ENCODE data around the gene KDM2B.
"Not testable (repeated sequence)": the region's sequence is repeated elsewhere in the genome, so short reads cannot be mapped to it uniquely, and the experiment has no call there.

KDM2B gene

GRCh38 chr12:121424624-121424975, 156.2 kb downstream of the KDM2B start:
- FAIRE-seq: no peak

GRCh38 chr12:121423682-121424623, 156.9 kb downstream of the KDM2B start:
- FAIRE-seq: no peak

DNA sequence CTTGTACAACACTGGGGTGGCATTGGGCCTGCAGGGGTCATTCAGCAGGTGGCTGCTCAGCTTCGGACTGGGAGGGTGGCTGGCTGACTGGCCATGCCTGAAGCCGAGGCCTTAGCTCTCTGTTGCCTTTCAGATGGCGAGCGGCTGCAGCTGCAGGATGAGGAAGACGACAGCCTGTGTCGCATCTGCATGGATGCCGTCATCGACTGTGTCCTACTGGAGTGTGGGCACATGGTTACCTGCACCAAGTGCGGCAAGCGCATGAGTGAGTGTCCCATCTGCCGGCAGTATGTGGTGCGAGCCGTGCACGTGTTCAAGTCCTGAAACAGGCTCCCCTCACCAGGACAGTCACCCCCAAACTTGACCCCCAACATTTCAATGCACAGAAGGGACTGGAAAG, 157.6 kb downstream of the KDM2B start:
- FAIRE-seq: no peak

- no peak for FAIRE-seq
Observed at GRCh38 chr12:121420109-121420508, 160.7 kb downstream of the KDM2B start.

DNA sequence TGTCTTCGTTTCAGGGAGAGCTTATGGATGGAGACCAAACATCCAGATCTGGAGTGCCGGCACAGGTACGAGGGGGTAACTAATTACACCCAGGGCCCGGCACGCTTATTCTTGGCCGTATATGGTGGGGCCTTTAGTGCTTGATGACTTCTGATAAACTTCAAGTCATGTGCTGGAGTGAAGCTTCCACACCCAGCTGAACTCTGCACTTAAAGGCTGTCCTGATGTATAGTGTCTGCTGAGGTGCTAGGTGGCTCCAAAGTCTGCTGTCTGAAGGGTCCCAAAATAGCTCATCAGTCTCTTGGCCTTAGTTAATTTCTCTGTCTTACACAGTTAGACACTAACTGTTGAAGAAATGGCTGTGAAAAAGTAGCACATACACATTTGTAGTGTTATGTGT, 163.0 kb downstream of the KDM2B start:
- FAIRE-seq: no peak

DNA sequence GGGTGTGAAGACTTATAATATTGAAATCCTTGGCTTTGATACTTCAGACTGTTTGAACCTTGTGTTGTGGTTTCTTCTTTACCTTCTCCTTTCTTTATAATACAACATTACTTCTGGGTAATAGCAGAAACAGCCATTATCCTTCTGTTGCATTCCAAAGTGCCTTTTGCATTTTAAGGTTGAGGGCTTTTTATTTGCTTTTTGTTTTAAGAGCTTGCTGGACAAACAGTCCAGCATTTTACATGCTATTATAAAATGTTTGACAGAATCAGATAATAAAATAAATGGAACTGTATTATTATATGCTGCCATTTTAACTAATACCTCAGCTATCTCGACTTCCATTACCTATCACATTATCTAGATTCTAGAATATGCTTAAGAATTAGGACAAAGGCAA, 166.9 kb downstream of the KDM2B start:
- FAIRE-seq: no peak

- no peak for FAIRE-seq
Observed at GRCh38 chr12:121405211-121405610, 175.6 kb downstream of the KDM2B start.

GRCh38 chr12:121404734-121405133, 176.1 kb downstream of the KDM2B start:
- FAIRE-seq: no peak

DNA sequence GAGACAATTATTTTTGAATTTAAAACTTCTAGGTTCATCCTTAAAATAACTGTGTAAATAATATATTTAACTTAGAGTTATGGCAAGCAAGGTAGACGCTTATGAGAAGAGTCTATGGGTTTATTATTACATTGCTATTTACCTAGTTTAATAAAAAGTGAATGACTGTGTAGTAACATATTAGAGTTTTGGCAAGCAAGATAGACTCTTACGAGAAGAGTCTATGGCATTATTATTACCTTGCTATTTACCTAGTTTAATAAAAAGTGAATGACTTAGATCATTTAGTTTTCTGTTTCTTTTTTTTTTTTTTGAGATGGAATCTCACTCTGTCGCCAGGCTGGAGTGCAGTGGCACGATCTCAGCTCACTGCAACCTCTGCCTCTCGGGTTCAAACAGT, 177.1 kb downstream of the KDM2B start:
- no peak for FAIRE-seq

- no peak for FAIRE-seq
Observed at GRCh38 chr12:121400332-121401139, 180.3 kb downstream of the KDM2B start.

DNA sequence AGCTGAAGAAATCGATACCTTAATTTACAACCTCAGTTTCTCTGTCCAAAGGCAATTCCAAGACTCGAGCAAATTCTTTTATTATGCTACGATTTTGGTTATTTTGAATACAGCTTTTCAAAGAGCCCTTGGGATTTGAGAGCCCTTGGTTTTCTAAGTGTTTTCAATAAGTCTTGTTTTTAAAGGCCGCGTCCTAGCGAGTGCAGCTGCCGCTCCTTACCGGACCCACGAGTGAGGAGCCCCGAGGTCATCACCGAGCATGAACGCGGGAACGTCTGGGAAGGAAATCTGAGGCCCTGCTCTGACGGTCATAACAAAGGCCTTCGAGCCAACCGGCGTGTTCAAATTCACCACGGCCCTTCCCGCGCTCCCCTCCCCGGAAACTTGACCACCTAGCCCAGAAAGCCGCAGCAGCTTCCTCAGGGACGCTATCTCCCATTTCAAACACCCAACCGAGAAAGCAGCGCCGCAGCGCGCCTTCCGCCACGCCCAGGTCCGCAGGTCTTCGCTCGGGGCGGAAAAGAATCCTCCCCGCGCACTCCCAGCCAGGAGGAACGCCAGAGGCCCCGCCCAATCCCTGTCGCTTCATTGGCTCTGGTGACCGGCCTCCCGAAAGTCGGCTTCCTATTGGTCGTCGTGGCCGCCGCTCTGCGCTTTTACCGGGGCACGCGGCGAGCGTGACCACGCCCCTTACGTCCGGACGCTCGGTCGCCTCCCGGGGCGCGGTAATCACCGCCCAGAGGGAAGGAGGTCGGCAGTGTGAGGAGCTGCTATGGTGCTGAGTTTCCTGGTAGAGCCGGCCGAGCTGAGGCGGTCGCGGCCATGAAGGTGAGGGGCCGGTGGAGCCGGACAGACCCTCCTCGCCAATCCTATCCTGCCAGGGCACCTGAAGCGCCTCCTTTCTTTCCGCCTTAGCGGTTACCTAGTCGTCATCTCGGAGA, 181.2 kb downstream of the KDM2B start, which contains the start of gene RNF34:
RNF34 (plus strand) TSS at position 728 of the 941 bp plus-strand sequence; CDS start at position 823, 95 bp downstream.
- peak; percentile 94 for FAIRE-seq

DNA sequence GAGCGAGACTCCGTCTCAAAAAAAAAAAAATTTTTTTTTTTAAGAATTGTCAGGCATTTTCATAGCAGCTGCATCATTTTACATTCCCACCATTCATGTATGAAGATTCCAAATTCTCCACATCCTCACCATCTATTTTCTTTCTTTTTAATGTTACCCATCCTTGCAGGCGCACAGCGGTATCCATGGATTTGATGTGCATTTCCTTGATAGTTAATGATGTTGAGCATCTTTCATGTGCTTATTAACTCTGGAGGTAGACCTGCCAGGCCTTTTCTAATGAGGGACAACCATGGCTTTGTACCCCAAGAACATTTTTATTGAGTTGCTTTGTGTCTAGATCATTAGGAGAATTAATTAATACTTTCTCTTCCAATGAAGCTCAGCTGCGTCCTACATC, 182.5 kb downstream of the KDM2B start:
- no peak for FAIRE-seq

DNA sequence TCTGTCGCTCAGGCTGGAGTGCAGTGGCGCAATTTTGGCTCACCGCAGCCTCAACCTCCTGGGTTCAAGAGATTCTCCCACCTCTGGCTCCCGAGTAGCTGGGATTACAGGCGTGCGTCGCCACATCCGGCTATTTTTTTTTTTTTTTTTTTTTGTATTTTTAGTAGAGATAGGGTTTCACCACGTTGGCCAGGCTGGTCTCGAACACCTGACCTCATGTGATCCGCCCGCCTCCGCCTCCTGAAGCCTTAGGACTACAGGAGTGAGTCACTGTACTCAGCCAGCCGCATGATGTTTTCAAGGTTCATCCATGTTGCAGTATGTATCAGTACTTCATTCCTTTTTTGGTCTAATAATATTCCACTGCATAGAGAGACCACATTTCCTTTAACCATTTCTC, 183.3 kb downstream of the KDM2B start:
- FAIRE-seq: no peak

GRCh38 chr12:121392325-121392716, 188.5 kb downstream of the KDM2B start:
- no peak for FAIRE-seq

- FAIRE-seq: no peak
Observed at GRCh38 chr12:121391619-121392324, 189.1 kb downstream of the KDM2B start.

DNA sequence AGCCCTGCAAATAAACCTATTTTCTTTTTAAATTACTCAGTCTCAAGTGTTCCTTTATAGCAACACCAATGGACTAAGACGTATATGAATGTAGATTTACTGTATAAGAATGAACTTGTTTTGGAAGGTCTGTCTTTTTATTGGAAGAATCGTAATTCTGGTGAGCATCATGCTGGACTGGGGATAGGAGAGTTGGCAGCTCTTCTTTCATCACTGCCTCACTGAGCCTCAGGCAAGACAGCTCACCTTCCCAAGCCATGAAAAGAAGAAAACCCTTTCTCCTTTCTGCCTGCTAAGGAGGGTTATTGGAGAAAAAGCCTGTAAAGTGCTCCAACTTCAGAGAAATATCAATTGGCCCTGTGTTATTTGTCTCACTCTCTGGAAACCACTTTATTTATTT, 190.0 kb downstream of the KDM2B start:
- no peak for FAIRE-seq

DNA sequence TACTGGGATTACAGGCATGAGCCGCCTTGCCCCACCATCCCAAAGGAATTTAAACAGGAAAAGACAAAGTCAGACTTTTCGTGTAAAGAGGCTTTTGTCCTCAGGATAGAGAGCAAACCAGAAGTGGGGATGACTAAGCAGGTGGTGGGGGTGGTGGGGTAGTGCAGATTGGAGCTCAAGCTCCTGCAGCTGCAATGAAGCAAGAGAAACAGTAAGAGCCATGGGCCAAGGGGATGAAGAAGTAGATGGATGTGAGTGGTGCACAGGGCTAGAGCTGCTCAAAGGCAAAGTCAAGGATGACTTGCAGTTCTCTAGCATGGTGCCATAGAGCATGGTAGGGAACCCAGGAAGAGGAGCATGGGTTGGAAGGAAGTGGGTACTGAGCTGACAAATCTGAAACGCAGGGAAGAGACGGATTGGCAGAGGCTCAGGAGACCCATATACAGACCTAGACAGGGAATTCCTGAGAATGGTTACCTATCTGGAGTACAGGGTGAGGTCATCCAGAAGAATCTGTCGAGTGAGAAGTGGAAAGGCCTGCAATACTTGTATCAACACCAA, 192.3 kb downstream of the KDM2B start:
- FAIRE-seq: no peak

GRCh38 chr12:121384891-121385290, 195.9 kb downstream of the KDM2B start:
- FAIRE-seq: not testable (repeated sequence)

DNA sequence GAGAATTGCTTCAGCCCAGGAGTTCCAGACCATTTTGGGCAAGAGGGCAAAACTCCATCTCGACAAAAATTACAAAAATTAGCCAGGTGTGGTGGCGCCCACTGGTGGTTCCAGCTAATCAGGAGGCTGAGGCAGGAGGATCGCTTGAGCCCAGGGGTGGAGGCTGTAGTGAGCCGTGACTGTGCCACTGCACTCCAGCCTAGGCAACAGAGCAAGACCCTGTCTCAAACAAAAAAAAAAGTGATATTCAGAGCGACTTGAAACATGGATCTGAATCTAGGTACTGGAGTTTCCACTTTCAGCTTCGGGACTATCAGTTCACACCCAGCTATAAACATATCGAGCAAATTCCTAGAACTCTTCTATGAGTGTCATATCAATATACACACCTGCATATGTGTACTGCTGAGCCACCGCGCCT, 197.2 kb downstream of the KDM2B start:
- FAIRE-seq: no peak

DNA sequence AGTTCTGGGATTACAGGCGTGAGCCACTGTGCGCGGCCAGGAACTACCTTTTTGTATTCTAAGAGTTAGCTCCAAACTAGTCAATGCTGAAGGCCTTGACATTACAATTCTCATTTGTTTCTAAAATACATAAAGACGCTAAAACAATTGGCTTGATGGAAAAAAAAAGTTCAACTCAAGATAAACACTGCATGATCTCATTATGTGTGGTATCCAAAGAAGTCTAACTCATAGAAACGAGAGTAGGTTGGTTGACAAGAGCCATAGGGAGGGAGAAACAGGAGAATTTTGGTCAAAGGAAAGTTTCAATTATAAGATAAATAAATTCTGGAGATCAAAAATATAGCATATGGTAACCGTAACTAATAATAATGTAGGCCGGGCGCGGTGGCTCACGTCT, 200.9 kb downstream of the KDM2B start:
- no peak for FAIRE-seq

All from G401.6 (cell line).